Measurements from ENCODE around the gene PRCD.

DNA sequence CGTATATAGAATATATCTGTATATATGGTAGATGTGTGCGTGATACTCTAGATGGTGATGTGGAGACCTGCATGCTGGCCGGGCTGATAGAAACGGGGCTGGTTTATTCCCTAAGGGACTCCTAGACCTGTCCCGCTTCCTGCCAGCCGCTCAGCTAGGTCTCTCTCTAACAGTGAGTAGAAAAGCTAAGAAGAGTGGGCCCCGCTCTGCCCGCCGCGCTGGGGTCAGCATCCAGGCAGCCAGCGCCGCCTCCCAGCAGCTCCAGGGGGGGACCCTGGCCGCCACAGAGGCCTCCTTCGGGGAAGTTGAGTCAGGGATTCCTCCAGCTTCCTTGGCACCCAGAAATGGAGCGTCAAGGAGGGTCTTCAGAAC lies 11.7 kb upstream of the PRCD start:
- TF ChIP-seq, protein P1, sequence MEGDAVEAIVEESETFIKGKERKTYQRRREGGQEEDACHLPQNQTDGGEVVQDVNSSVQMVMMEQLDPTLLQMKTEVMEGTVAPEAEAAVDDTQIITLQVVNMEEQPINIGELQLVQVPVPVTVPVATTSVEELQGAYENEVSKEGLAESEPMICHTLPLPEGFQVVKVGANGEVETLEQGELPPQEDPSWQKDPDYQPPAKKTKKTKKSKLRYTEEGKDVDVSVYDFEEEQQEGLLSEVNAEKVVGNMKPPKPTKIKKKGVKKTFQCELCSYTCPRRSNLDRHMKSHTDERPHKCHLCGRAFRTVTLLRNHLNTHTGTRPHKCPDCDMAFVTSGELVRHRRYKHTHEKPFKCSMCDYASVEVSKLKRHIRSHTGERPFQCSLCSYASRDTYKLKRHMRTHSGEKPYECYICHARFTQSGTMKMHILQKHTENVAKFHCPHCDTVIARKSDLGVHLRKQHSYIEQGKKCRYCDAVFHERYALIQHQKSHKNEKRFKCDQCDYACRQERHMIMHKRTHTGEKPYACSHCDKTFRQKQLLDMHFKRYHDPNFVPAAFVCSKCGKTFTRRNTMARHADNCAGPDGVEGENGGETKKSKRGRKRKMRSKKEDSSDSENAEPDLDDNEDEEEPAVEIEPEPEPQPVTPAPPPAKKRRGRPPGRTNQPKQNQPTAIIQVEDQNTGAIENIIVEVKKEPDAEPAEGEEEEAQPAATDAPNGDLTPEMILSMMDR (IDR thresholded peaks at IDR 0.05): no peak
- TF ChIP-seq EZH2 (IDR thresholded peaks at IDR 0.05; ENCODE audit: borderline replicate concordance, insufficient read depth, low read depth, low read length, poor library complexity, severe bottlenecking): no peak
